GM04503 (cell line): ENCODE results near the gene HSPB7.
A peak's percentile ranks its signal among the peaks of the same experiment; 100 is the strongest.
"Not testable (repeated sequence)": the region's sequence is repeated elsewhere in the genome, so short reads cannot be mapped to it uniquely, and the experiment has no call there.

ENCODE experiments used
- DNase-seq: peaks from one replicate; pipeline ENCODE4 v3.0.0-alpha.2; 2012; ENCODE audit warnings: low read depth

HSPB7 gene

GRCh38 chr1:16017461-16018303 is at the start of gene HSPB7:
TSS of gene HSPB7 (minus strand) at chr1:16018043. CDS start at chr1:16017963, 80 bp downstream.
- peak; percentile 86 for DNase-seq

GRCh38 chr1:16067127-16067768 is 49.4 kb upstream of the HSPB7 start:
- DNase-seq: no peak

GRCh38 chr1:16066245-16066644 is 48.4 kb upstream of the HSPB7 start:
- no peak for DNase-seq

GRCh38 chr1:16065269-16065576 is 47.4 kb upstream of the HSPB7 start:
- no peak for DNase-seq

GRCh38 chr1:16064536-16065268 is 46.9 kb upstream of the HSPB7 start:
- DNase-seq: no peak

- no peak for DNase-seq
Observed at GRCh38 chr1:16063921-16064320, 46.1 kb upstream of the HSPB7 start.

- no peak for DNase-seq
Observed at GRCh38 chr1:16063226-16063829, 45.5 kb upstream of the HSPB7 start.

GRCh38 chr1:16062687-16063075 is 44.8 kb upstream of the HSPB7 start:
- not testable (repeated sequence) for DNase-seq

GRCh38 chr1:16061989-16062686 is 44.3 kb upstream of the HSPB7 start:
- DNase-seq: not testable (repeated sequence)

- no peak for DNase-seq
Observed at GRCh38 chr1:16061266-16061665, 43.4 kb upstream of the HSPB7 start.

GRCh38 chr1:16058394-16059120 is 40.7 kb upstream of the HSPB7 start:
- not testable (repeated sequence) for DNase-seq

GRCh38 chr1:16057314-16057915 is 39.6 kb upstream of the HSPB7 start:
- DNase-seq: not testable (repeated sequence)

- DNase-seq: not testable (repeated sequence)
Observed at GRCh38 chr1:16056521-16056912, 38.7 kb upstream of the HSPB7 start.

GRCh38 chr1:16055613-16056520 is 38.0 kb upstream of the HSPB7 start:
- DNase-seq: no peak

GRCh38 chr1:16054598-16055540 is 37.0 kb upstream of the HSPB7 start:
- no peak for DNase-seq

GRCh38 chr1:16053781-16054502 is 36.1 kb upstream of the HSPB7 start:
- no peak for DNase-seq

- not testable (repeated sequence) for DNase-seq
Observed at GRCh38 chr1:16051949-16052348, 34.1 kb upstream of the HSPB7 start.

GRCh38 chr1:16051039-16051438 is 33.2 kb upstream of the HSPB7 start:
- DNase-seq: no peak
